Retinal pigment epithelial cell (primary cell): Measurements from ENCODE around the gene NUDT7.

Source experiments
- DNase-seq: peaks from one replicate; pipeline ENCODE4 v3.0.0-alpha.2; 2010; ENCODE audit warnings: low read depth
- H3K4me3 ChIP-seq: 2 replicates; pipeline ENCODE4 v1.5.1; 2011; ENCODE audit warnings: mild to moderate bottlenecking, low read length, control low read depth, moderate library complexity
- TF ChIP-seq, protein P1 (sequence below): conservative IDR thresholded peaks from 2 replicates; pipeline ENCODE4 v1.5.1; 2011; ENCODE audit warnings: low read depth, low read length, control low read depth, inconsistent platforms

The NUDT7 gene

DNA sequence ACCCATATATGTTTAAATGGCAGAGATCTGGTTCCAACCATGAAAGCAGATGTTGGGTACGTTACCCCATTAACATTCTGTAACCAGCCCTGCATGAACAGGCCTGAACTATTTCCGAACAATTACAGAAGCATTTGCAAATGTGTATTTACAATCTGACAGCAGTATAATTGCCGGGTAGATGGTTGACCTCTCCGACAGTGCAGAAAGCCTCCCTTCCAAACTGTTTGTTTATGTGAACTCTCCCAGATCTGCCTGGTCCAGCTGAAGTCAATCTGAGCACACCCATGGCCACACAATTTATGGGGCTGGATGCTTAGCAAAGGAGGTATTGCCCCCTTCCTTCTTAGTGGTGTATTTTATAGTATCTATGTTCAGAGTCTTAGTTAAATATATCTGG lies 21.8 kb downstream of the NUDT7 start:
- no peak overlapping the region for H3K4me3 ChIP-seq
- TF ChIP-seq, protein P1, sequence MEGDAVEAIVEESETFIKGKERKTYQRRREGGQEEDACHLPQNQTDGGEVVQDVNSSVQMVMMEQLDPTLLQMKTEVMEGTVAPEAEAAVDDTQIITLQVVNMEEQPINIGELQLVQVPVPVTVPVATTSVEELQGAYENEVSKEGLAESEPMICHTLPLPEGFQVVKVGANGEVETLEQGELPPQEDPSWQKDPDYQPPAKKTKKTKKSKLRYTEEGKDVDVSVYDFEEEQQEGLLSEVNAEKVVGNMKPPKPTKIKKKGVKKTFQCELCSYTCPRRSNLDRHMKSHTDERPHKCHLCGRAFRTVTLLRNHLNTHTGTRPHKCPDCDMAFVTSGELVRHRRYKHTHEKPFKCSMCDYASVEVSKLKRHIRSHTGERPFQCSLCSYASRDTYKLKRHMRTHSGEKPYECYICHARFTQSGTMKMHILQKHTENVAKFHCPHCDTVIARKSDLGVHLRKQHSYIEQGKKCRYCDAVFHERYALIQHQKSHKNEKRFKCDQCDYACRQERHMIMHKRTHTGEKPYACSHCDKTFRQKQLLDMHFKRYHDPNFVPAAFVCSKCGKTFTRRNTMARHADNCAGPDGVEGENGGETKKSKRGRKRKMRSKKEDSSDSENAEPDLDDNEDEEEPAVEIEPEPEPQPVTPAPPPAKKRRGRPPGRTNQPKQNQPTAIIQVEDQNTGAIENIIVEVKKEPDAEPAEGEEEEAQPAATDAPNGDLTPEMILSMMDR: no peak
- no peak for DNase-seq

DNA sequence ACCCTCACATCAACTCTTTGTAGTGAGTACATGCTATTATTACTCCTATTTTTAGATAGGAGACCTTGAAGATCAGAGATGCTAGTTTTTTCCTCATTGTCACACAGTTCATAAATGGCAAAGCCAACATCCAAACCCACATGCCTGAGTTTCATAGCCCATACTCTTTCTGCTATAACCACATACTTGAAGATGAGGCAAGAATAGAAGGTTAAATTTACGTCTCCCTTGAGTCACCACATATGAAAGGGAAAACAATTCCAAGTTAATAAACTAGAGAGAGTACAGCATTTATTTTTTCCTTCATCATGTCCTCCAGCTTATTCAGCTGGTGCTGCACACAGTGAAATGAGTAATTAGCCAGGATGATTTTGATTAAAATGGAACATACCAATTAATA lies 23.7 kb downstream of the NUDT7 start:
- H3K4me3 ChIP-seq: no peak overlapping the region
- DNase-seq: no peak
- TF ChIP-seq, protein P1: no peak

DNA sequence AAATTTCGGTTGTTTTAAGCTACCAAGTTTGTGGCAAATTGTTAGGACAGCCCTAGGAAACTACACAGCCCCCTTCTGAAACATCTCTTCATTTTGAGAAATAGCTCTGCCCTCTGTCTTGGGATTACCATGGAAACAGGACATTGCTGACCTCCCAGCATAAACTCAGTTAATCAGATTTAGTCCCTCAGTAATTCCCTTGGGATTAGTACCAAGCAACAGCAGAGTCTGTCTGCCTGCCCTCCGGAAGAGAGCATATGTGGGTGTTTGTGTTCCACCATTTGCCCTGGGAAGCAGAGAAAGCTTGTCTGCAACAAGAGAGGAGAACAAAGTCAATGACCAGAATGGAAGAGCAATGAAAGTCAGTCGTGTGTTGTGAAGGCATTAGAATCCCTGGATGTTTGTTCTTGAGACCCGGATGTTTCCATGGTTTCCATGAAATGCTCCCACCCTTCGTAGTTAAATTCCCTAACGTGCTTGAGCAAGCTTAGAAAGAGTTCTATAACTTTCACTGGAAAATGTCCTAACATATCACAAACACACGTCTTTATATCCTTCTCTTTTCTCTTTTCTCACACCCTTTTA lies 26.2 kb downstream of the NUDT7 start:
- TF ChIP-seq, protein P1: no peak
- H3K4me3 ChIP-seq: no peak overlapping the region
- peak; percentile 43 for DNase-seq

DNA sequence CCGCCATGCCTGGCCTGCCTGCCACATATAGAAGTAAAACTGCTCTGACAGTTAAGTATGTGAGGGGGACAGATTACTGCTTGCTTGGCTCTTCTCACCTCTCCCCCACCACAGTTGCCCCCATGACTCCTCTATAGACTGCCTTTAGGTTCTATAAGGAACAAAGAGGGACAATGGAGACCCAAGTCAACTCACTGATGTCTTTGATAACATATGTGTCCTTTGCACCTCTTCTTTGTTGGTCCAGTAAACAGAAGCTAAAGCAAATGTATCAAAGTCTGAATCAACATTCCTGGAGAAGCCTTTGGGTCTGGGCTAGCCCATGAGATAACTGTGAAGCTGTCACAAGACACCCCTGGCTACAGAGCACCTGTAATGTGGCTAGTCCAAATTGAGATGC lies 27.1 kb downstream of the NUDT7 start:
- TF ChIP-seq, protein P1: no peak
- no peak for DNase-seq
- no peak overlapping the region for H3K4me3 ChIP-seq

DNA sequence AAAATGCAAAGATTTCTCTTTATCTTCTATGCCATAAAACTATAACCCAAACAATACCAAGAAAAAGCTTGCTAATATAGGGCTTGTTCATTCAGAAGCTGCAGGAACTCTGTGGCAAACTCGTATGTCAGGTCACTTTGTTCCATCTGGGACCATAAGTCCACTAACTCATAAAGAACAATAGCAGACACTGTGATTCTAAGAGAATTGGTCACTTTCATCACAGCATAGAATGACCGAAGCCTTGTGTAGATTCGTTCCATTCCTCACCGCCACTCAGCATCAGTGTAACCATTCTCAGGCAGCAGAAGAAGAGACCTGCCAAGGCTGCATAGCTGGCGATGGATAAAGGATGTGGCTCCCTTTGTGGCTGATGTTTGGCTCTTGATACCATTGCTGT lies 35.7 kb downstream of the NUDT7 start:
- TF ChIP-seq, protein P1: no peak
- H3K4me3 ChIP-seq: no peak overlapping the region
- no peak for DNase-seq

DNA sequence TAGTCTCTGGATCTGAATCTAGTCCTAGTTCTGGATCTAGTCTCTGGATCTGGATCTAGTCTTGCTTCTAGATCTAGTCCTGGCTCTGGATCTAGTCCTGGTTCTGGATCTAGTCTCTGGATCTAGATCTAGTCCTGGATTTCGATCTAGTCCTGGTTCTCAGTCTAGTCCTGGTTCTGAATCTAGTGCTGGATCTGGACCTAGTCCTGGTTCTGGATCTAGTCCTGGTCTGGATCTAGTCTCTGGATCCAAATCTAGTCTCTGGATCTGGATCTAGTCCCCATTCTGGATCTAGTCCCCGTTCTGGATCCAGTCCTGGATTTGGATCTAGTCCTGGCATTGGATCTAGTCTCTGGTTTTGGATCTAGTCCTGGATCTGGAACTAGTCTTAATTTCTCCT lies 36.2 kb downstream of the NUDT7 start:
- TF ChIP-seq, protein P1: no peak
- DNase-seq: no peak
- H3K4me3 ChIP-seq: no peak overlapping the region

DNA sequence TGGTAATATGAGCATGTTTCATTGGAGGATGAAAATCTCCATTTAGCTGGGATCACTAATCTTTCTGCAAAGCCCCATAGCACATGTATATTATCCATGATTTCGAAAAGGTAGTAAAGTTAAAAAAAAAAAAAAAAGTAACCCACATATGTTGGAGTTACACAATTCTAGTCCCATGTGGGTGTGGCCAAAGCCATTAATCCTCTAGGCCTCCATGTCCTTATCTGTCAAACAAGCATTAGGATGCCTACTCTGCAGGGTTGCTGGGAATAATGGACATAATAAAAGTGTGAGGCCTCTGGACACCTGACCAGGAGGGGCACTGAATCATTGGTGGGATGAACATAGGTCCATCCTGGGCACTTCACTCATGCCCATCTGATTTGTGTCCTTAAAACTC lies 36.9 kb downstream of the NUDT7 start:
- TF ChIP-seq, protein P1: no peak
- H3K4me3 ChIP-seq: no peak overlapping the region
- DNase-seq: no peak
